ENCODE results near the gene RMI2. TPM values are rescaled to one million over a fixed set of nuclear protein-coding genes. Genes with fewer than 3 reads are reported as not detected.

RMI2 gene
- 1 to 10 TPM; 1.8 to 6.3 (median 4.2) TPM for total RNA-seq
- 2.3 TPM for total RNA-seq (2013)
- 0.56 to 17.8 (median 2.0) reads per million in 29 experiments for total RNA-seq

DNA sequence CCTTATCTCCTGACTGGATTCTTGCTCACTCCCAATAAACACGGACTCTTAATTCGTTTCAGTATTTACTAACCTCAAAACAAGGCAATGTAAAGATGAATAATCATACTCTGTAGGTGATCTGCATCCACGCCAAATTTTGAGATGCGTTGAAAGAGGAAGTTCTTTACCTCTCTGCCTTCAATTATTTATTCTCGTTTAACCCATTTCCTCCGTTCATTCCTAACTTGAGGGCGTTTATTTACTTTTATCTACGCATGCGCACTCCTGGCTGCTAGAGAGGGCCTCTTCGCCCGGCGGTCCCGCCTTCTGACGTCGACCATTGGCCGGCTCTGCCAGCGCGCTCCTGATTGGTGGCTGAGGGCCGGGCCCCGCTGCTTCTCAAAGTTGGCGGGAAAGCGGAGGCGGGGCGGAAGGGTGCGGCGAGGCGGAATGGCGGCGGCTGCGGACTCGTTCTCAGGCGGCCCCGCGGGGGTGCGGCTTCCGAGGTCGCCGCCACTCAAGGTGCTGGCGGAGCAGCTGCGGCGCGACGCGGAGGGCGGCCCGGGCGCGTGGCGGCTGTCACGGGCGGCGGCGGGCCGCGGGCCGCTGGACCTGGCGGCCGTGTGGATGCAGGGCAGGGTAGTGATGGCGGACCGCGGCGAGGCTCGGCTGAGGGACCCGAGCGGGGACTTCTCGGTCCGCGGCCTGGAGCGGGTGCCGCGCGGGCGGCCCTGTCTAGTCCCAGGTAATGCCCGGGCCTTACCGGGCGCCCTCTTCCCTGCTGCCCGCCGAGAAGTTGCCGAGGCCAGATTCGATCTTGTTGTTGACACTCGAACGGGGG is at the start of gene RMI2:
Gene RMI2, plus strand, starts transcription at position 420 of the 823 bp plus-strand sequence. Its CDS starts 13 bp downstream, at position 433.
- Histone ChIP-seq H3K4me3 (ENCODE audit: control insufficient read depth in 1 of 2, extremely low read depth in 1 of 2, low read length in 1 of 2) (peak within 1 kb of the TSS; percentile 61 to 62), H3K27me3 (replicated peaks in 1 of 2; ENCODE audit: control insufficient read depth in 2 of 2, extremely low read depth in 1 of 2, insufficient read depth in 2 of 2, low read length in 1 of 2) (peaks cover 0 to 18% of the 10 kb centered on the region in 2 experiments), H3K27ac (ENCODE audit: low read length) (no peak within 1 kb of the TSS), H3K36me3 (ENCODE audit: control insufficient read depth in 2 of 2, extremely low read depth in 1 of 2, insufficient read depth in 1 of 2, low read length in 1 of 2) (no peaks in the 10 kb centered on the region), H3K4me1 (ENCODE audit: control insufficient read depth in 1 of 2, extremely low read depth in 1 of 2, insufficient read depth in 2 of 2, low read length in 2 of 2) (peaks cover 5 to 24% of the 10 kb centered on the region in 2 experiments), H3K9me3 (no peaks in the 10 kb centered on the region)
- Mint-ChIP-seq H3K9me3 (no peaks in the 10 kb centered on the region), H3K36me3 (no peaks in the 10 kb centered on the region), H3K27ac (peak within 1 kb of the TSS; percentile 75 to 83), H3K27me3 (no peaks in the 10 kb centered on the region), H3K4me3 (peak within 1 kb of the TSS; percentile 80 to 88 (median 87)), H3K4me1 (peaks cover 20 to 26% (median 24%) of the 10 kb centered on the region in 3 donors)
- under 1% methylated on average over 74 of the region's 82 CpGs for WGBS (ENCODE audit: insufficient coverage)
- DNase-seq (peak; percentile 85 to 97 (median 95)), ATAC-seq (replicated peaks in 1 of 4) (peak; percentile 100)
- CTCF ChIA-PET, result interaction anchor here in 1 of 2 donors (0.7 kb wide), 1 partner anchor 63 kb away, joined by 3 read pairs; no protein-coding TSS in a partner anchor
- POLR2A ChIA-PET, result no interaction called here

DNA sequence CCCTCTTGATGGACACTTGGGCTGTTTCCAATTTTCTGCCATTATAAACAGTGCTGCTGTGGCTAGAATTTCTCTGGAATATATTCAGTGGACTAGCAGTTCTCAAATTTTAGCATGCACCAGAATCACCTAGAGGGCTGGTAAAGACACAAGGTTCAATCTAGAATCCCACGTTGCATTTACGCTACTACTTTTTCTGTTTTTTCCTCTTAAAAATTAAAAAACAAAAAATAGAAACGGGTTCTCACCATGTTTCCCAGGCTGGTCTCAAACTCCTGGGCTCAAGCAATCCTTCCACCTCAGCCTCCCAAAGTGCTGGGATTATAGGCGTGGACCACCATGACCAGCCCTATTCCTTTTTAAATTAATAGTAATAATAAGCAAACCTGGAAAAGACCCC is 49.6 kb upstream of the RMI2 start:
- Mint-ChIP-seq H3K9me3 (no peaks in the 10 kb centered on the region), H3K36me3 (no peaks in the 10 kb centered on the region), H3K27ac (no peak overlapping the region), H3K4me1 (peaks cover 27 to 41% (median 30%) of the 10 kb centered on the region in 3 donors), H3K4me3 (no peak overlapping the region), H3K27me3 (no peaks in the 10 kb centered on the region)
- POLR2A ChIA-PET, result no interaction called here
- Histone ChIP-seq H3K36me3 (ENCODE audit: control insufficient read depth in 2 of 2, extremely low read depth in 1 of 2, insufficient read depth in 1 of 2, low read length in 1 of 2) (no peaks in the 10 kb centered on the region), H3K27ac (ENCODE audit: low read length) (no peak overlapping the region), H3K9me3 (no peaks in the 10 kb centered on the region), H3K4me1 (ENCODE audit: control insufficient read depth in 1 of 2, extremely low read depth in 1 of 2, insufficient read depth in 2 of 2, low read length in 2 of 2) (peaks cover 27 to 32% of the 10 kb centered on the region in 2 experiments), H3K27me3 (replicated peaks in 1 of 2; ENCODE audit: control insufficient read depth in 2 of 2, extremely low read depth in 1 of 2, insufficient read depth in 2 of 2, low read length in 1 of 2) (peaks cover 0 to 20% of the 10 kb centered on the region in 2 experiments), H3K4me3 (ENCODE audit: control insufficient read depth in 1 of 2, extremely low read depth in 1 of 2, low read length in 1 of 2) (no peak overlapping the region)
- CTCF ChIA-PET, result no interaction called here
- no peak for DNase-seq
- no peak for ATAC-seq (replicated peaks in 1 of 4)
- 100% methylated on average over 1 of the region's 4 CpGs for WGBS (ENCODE audit: insufficient coverage)

GRCh38 chr16:11296351-11296705 is 48.9 kb upstream of the RMI2 start:
- WGBS (ENCODE audit: insufficient coverage), result no CpG with 5 or more reads among the region's 3 CpGs
- H3K36me3 ChIP-seq (ENCODE audit: control insufficient read depth in 2 of 2, extremely low read depth in 1 of 2, insufficient read depth in 1 of 2, low read length in 1 of 2), result no peaks in the 10 kb centered on the region
- Mint-ChIP-seq H3K9me3 (no peaks in the 10 kb centered on the region), H3K36me3 (no peaks in the 10 kb centered on the region), H3K27me3 (no peaks in the 10 kb centered on the region), H3K4me3 (peak overlapping the region in 1 of 3 donors; percentile 10), H3K4me1 (peaks cover 27 to 41% (median 30%) of the 10 kb centered on the region in 3 donors), H3K27ac (no peak overlapping the region)
- no peaks in the 10 kb centered on the region for H3K9me3 ChIP-seq
- H3K4me1 ChIP-seq (ENCODE audit: control insufficient read depth in 1 of 2, extremely low read depth in 1 of 2, insufficient read depth in 2 of 2, low read length in 2 of 2), result peaks cover 27 to 32% of the 10 kb centered on the region in 2 experiments
- peaks cover 0 to 19% of the 10 kb centered on the region in 2 experiments for H3K27me3 ChIP-seq (replicated peaks in 1 of 2; ENCODE audit: control insufficient read depth in 2 of 2, extremely low read depth in 1 of 2, insufficient read depth in 2 of 2, low read length in 1 of 2)
- no peak for DNase-seq
- ChIA-PET CTCF (interaction anchor here in 1 of 2 donors (0.6 kb wide), 1 partner anchor 328 kb away, joined by 5 read pairs; no protein-coding TSS in a partner anchor), POLR2A (no interaction called here)
- ATAC-seq (replicated peaks in 1 of 4), result no peak
- no peak overlapping the region for H3K27ac ChIP-seq (ENCODE audit: low read length)
- no peak overlapping the region for H3K4me3 ChIP-seq (ENCODE audit: control insufficient read depth in 1 of 2, extremely low read depth in 1 of 2, low read length in 1 of 2)

DNA sequence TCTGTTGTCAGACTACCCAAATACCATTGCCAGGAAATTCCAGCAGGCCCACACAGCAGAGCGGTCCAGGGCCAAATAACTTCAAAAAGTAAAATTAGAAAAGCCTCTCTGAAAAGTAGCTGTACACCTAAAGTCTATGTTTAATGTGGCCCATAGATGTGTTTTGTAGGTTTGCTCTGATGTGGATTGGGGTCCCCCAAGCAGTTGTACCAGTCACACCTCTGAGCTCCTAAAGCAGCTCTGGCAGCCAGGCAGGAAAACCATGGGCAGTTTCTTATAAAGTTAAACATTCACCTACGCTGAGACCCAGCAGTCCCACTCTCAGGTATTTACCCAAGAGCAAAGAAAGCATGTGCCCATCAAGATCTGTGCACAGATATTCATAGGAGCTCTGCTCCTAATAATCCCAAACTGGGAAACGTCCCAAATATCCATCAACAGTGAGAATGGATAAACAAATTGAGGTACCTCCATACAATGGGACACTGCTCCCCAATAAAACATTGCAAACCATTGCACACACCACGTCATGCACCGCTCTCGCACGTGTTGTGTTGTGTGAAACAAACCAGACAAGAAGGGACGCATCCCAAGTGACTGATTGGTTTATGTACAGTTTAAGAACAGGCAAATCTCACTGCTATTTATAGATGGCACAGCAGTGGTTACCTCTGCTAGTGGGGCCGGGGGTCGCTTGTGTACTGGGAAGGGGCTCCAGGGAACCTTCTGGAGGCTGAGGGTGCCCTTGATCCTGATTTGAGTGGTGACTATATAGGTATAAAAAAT is 48.4 kb upstream of the RMI2 start:
- no peaks in the 10 kb centered on the region for H3K36me3 ChIP-seq (ENCODE audit: control insufficient read depth in 2 of 2, extremely low read depth in 1 of 2, insufficient read depth in 1 of 2, low read length in 1 of 2)
- DNase-seq (peak in 1 of 35 experiments; percentile 19), ATAC-seq (replicated peaks in 1 of 4) (peak in 1 of 4 experiments; percentile 9)
- POLR2A ChIA-PET, result interaction anchor here in 1 of 2 donors (0.5 kb wide), 1 partner anchor 339 kb away, joined by 4 read pairs; no protein-coding TSS in a partner anchor
- H3K9me3 ChIP-seq, result no peaks in the 10 kb centered on the region
- CTCF ChIA-PET, result interaction anchor here (0.6 to 0.8 kb wide), 3 partner anchors 179 to 328 kb away, joined by 3 to 5 read pairs (median 3); no protein-coding TSS in a partner anchor
- Mint-ChIP-seq H3K4me1 (peaks cover 27 to 41% (median 30%) of the 10 kb centered on the region in 3 donors), H3K36me3 (no peaks in the 10 kb centered on the region), H3K27me3 (no peaks in the 10 kb centered on the region), H3K27ac (peak overlapping the region; percentile 52 to 83), H3K4me3 (peak overlapping the region; percentile 58 to 75 (median 72)), H3K9me3 (no peaks in the 10 kb centered on the region)
- peaks cover 0 to 17% of the 10 kb centered on the region in 2 experiments for H3K27me3 ChIP-seq (replicated peaks in 1 of 2; ENCODE audit: control insufficient read depth in 2 of 2, extremely low read depth in 1 of 2, insufficient read depth in 2 of 2, low read length in 1 of 2)
- H3K4me1 ChIP-seq (ENCODE audit: control insufficient read depth in 1 of 2, extremely low read depth in 1 of 2, insufficient read depth in 2 of 2, low read length in 2 of 2), result peaks cover 27 to 32% of the 10 kb centered on the region in 2 experiments
- no CpG with 5 or more reads among the region's 10 CpGs for WGBS (ENCODE audit: insufficient coverage)
- peak overlapping the region; percentile 24 to 55 for H3K4me3 ChIP-seq (ENCODE audit: control insufficient read depth in 1 of 2, extremely low read depth in 1 of 2, low read length in 1 of 2)
- no peak overlapping the region for H3K27ac ChIP-seq (ENCODE audit: low read length)

DNA sequence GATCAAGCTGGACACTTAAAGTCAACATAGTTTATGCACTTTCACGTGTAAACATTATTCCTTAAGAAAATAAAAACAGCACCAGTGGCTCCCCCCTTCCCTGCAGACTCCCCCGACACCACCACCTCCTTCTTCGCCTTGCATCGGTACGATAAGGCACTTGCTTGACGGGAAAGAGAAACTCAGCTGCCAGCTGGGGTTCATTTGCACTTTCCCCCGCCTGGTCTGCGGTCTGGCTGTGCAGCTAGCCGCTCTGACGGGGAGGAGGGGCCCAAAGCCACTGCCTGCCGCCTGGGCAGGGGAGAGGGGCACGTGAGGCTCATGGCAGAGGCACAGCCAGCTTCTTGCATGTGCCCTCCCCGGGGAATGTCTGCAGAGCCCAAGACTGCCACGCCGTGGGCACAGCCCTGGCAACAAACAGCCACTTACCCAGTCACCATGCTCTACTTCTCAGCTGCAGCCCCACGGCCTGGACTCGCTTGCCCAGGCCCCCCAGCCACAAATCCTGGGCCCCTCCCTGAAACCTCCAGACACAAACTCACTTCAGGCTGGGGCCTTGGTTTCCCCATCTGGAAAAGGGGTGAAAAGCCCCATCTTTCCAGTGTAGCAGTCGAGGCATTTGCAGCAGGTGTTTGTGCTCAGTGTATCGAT is 47.6 kb upstream of the RMI2 start:
- ChIA-PET POLR2A (interaction anchor here in 1 of 2 donors (0.5 kb wide), 1 partner anchor 340 kb away, joined by 4 read pairs; no protein-coding TSS in a partner anchor), CTCF (interaction anchor here (0.6 to 0.8 kb wide), 3 partner anchors 44 to 195 kb away, joined by 3 to 4 read pairs (median 3); no protein-coding TSS in a partner anchor)
- Histone ChIP-seq H3K4me3 (ENCODE audit: control insufficient read depth in 1 of 2, extremely low read depth in 1 of 2, low read length in 1 of 2) (peak overlapping the region; percentile 24 to 55), H3K27me3 (replicated peaks in 1 of 2; ENCODE audit: control insufficient read depth in 2 of 2, extremely low read depth in 1 of 2, insufficient read depth in 2 of 2, low read length in 1 of 2) (peaks cover 0 to 16% of the 10 kb centered on the region in 2 experiments), H3K4me1 (ENCODE audit: control insufficient read depth in 1 of 2, extremely low read depth in 1 of 2, insufficient read depth in 2 of 2, low read length in 2 of 2) (peaks cover 27 to 32% of the 10 kb centered on the region in 2 experiments), H3K9me3 (no peaks in the 10 kb centered on the region), H3K36me3 (ENCODE audit: control insufficient read depth in 2 of 2, extremely low read depth in 1 of 2, insufficient read depth in 1 of 2, low read length in 1 of 2) (no peaks in the 10 kb centered on the region), H3K27ac (ENCODE audit: low read length) (no peak overlapping the region)
- WGBS (ENCODE audit: insufficient coverage), result 4% methylated on average over 17 of the region's 19 CpGs
- Mint-ChIP-seq H3K4me1 (peaks cover 27 to 41% (median 30%) of the 10 kb centered on the region in 3 donors), H3K27ac (peak overlapping the region; percentile 52 to 83), H3K27me3 (no peaks in the 10 kb centered on the region), H3K9me3 (no peaks in the 10 kb centered on the region), H3K4me3 (peak overlapping the region; percentile 58 to 75 (median 72)), H3K36me3 (no peaks in the 10 kb centered on the region)
- DNase-seq (peak; percentile 35 to 77 (median 62)), ATAC-seq (replicated peaks in 1 of 4) (peak; percentile 89 to 94 (median 92))

Data from T-cell (primary cell).